Measurements from ENCODE around the gene TECRL. TPM values are rescaled to one million over a fixed set of nuclear protein-coding genes. Genes with fewer than 3 reads are reported as not detected.

TECRL gene
- total and polyA plus RNA-seq, 2 experiments from 2014 or later = not detected

DNA sequence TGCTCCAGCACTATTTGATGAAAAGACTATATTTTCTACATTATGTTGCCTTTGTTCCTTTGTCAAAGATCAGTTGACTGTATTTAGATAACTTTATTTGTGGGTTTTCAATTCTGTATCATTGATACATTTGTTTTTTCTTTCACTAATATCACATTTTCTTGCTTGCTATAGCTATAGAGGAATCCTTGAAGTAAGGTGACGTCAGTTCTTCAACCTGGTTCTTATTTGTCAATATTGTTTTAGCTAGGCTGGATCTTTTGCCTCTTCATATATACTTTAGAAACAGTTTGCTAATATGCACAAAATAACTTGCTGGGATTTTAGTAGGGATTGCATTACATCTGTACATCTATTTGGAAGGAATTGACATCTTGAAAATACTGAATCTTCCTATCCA lies 21.0 kb downstream of the TECRL start:
- no peak overlapping the region for H3K27ac ChIP-seq
- H3K36me3 ChIP-seq (ENCODE audit: low read depth) = no peaks in the 10 kb centered on the region
- H3K4me1 ChIP-seq (ENCODE audit: insufficient read depth) = no peaks in the 10 kb centered on the region
- no peak overlapping the region for H3K4me2 ChIP-seq (ENCODE audit: unreplicated experiment)
- H3K9ac ChIP-seq = no peak overlapping the region
- in situ Hi-C loops (cut with MboI) = no loop called here
- H3F3A ChIP-seq (ENCODE audit: insufficient read depth) = no peaks in the 10 kb centered on the region
- no peaks in the 10 kb centered on the region for H3K27me3 ChIP-seq (replicated peaks; ENCODE audit: insufficient read depth)
- no peak overlapping the region for H3K4me3 ChIP-seq
- 14 to 23% methylated on average over 1 of the region's 1 CpG for WGBS, 2 experiments (ENCODE audit: low coverage in 1 of 2, low lambda C conversion rate in 2 of 2, missing lambda C conversion rate in 2 of 2)
- H3K9me3 ChIP-seq (ENCODE audit: low read depth) = no peaks in the 10 kb centered on the region
- DNase-seq = no peak
- TF ChIP-seq EZH2phosphoT487 (IDR thresholded peaks at IDR 0.05; ENCODE audit: insufficient read depth, low read depth) = no peak
- no peak for TF ChIP-seq EZH2 (IDR thresholded peaks at IDR 0.05; ENCODE audit: insufficient read depth, poor library complexity, severe bottlenecking)
- no peaks in the 10 kb centered on the region for H3K9me2 ChIP-seq (ENCODE audit: insufficient read depth)
- H2AFZ ChIP-seq = no peak overlapping the region
- no peaks in the 10 kb centered on the region for H3K79me2 ChIP-seq (ENCODE audit: insufficient read depth)
- H4K20me1 ChIP-seq (ENCODE audit: insufficient read depth) = no peaks in the 10 kb centered on the region

DNA sequence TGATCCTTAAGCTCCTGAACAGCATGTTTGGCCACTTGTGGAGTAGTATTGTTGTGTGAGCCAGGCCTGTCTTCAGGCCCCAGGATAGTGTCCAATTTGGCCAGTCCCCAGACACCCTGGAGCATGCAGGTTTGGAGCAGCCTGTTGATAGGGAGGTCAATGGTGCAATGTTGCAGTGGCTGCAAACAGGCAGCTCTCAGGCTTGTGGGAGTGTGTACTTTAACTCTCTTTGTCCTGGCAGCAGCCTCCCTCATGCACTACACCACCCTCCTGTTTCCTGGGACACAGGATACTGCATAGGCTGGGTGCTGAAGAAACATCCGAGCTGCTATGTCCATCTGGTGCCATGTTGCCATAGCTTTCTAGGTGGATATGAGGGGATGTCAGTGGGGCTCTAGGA lies 24.0 kb downstream of the TECRL start:
- Histone ChIP-seq H3K9me2 (ENCODE audit: insufficient read depth) (no peaks in the 10 kb centered on the region), H3K9me3 (ENCODE audit: low read depth) (no peaks in the 10 kb centered on the region), H3F3A (ENCODE audit: insufficient read depth) (no peaks in the 10 kb centered on the region), H2AFZ (no peak overlapping the region), H3K36me3 (ENCODE audit: low read depth) (no peaks in the 10 kb centered on the region), H3K4me1 (ENCODE audit: insufficient read depth) (no peaks in the 10 kb centered on the region), H4K20me1 (ENCODE audit: insufficient read depth) (no peaks in the 10 kb centered on the region), H3K4me2 (ENCODE audit: unreplicated experiment) (no peak overlapping the region), H3K4me3 (no peak overlapping the region), H3K27ac (no peak overlapping the region), H3K79me2 (ENCODE audit: insufficient read depth) (no peaks in the 10 kb centered on the region), H3K27me3 (replicated peaks; ENCODE audit: insufficient read depth) (no peaks in the 10 kb centered on the region), H3K9ac (no peak overlapping the region)
- in situ Hi-C loops (cut with MboI) = no loop called here
- no peak for DNase-seq
- TF ChIP-seq EZH2phosphoT487 (IDR thresholded peaks at IDR 0.05; ENCODE audit: insufficient read depth, low read depth) (no peak), EZH2 (IDR thresholded peaks at IDR 0.05; ENCODE audit: insufficient read depth, poor library complexity, severe bottlenecking) (no peak)
- WGBS, 2 experiments (ENCODE audit: low coverage in 1 of 2, low lambda C conversion rate in 2 of 2, missing lambda C conversion rate in 2 of 2) = 10 to 21% methylated on average over 1 of the region's 1 CpG

DNA sequence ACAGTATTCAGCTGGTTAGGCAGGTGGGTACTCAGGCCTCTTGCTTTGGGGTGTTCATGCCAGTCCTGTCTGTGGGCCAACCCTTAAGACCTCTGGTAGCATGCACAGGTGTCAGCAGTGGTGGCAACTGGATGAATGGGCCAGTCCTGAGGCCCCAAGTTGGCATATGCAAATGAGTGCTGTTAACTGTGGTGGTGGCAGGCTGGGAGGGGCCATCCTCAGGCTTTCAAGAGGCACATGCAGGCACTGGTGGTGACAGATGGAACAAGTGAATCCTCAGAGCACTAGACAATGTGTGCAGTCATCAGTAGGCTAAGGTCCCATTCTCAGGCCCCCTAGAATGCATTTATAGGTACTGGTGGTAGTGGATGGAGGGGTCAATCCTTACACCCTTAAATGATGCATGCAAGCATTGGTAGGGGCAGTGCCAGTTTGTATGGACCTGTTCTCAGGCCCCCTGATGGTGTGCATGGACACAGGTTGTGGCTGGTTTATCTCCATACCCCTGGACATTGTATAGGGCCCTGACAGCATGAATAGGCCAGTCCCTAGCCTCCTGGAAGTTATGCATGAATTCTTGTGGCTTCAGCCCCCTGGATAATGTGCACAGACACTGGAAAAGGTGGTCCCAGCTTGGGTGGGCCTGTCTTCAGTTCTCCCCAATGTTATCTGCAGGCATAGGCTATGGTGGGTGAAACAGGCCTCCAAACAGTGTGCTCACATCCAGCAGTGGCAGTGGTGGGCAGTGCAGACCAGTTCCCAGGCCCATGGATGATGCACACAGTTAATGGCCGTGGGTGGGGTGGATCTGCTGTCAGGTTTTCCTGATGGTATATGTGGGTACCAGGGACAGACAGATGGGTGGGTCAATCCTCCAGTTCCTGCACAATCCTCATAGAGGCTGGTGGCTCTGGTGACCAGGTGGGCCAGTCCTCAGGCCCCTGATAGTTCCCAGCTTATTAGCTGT lies 24.7 kb downstream of the TECRL start:
- Histone ChIP-seq H4K20me1 (ENCODE audit: insufficient read depth) (no peaks in the 10 kb centered on the region), H3K27me3 (replicated peaks; ENCODE audit: insufficient read depth) (no peaks in the 10 kb centered on the region), H3K27ac (no peak overlapping the region), H3K9me3 (ENCODE audit: low read depth) (no peaks in the 10 kb centered on the region), H3K9me2 (ENCODE audit: insufficient read depth) (no peaks in the 10 kb centered on the region), H3K9ac (no peak overlapping the region), H3F3A (ENCODE audit: insufficient read depth) (no peaks in the 10 kb centered on the region), H3K4me1 (ENCODE audit: insufficient read depth) (no peaks in the 10 kb centered on the region), H3K79me2 (ENCODE audit: insufficient read depth) (no peaks in the 10 kb centered on the region), H3K36me3 (ENCODE audit: low read depth) (no peaks in the 10 kb centered on the region), H2AFZ (no peak overlapping the region), H3K4me2 (ENCODE audit: unreplicated experiment) (no peak overlapping the region), H3K4me3 (no peak overlapping the region)
- DNase-seq = no peak
- TF ChIP-seq EZH2phosphoT487 (IDR thresholded peaks at IDR 0.05; ENCODE audit: insufficient read depth, low read depth) (no peak), EZH2 (IDR thresholded peaks at IDR 0.05; ENCODE audit: insufficient read depth, poor library complexity, severe bottlenecking) (no peak)
- in situ Hi-C loops (cut with MboI) = no loop called here
- 11 to 25% methylated on average over 1 of the region's 1 CpG for whole genome bisulfite sequencing, 2 experiments (ENCODE audit: low coverage in 1 of 2, low lambda C conversion rate in 2 of 2, missing lambda C conversion rate in 2 of 2)

DNA sequence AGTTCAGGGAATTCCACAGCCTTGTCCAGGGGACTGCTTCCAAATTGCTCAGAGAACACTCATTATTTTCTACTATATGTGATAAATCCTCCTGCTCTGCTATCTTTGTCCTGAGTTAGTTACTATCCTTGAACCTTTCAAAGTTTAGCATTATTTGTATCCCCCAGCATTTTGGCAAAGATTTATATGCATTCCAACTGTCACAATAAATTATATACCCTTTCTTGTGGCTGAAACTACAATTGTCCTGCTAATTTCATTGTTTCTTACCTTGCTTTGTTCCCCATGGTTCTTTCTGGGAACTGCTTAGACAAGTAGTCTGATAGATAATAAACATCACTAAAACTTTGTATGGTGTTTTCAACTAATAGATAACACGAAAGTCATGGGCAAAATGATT lies 40.5 kb downstream of the TECRL start:
- Histone ChIP-seq H3K4me1 (ENCODE audit: insufficient read depth) (no peaks in the 10 kb centered on the region), H2AFZ (no peak overlapping the region), H3K27me3 (replicated peaks; ENCODE audit: insufficient read depth) (no peaks in the 10 kb centered on the region), H3K9ac (no peak overlapping the region), H3K4me2 (ENCODE audit: unreplicated experiment) (no peak overlapping the region), H4K20me1 (ENCODE audit: insufficient read depth) (no peaks in the 10 kb centered on the region), H3F3A (ENCODE audit: insufficient read depth) (no peaks in the 10 kb centered on the region), H3K79me2 (ENCODE audit: insufficient read depth) (no peaks in the 10 kb centered on the region), H3K9me3 (ENCODE audit: low read depth) (no peaks in the 10 kb centered on the region), H3K36me3 (ENCODE audit: low read depth) (no peaks in the 10 kb centered on the region), H3K27ac (no peak overlapping the region), H3K4me3 (no peak overlapping the region), H3K9me2 (ENCODE audit: insufficient read depth) (no peaks in the 10 kb centered on the region)
- no peak for DNase-seq
- WGBS, 2 experiments (ENCODE audit: low coverage in 1 of 2, low lambda C conversion rate in 2 of 2, missing lambda C conversion rate in 2 of 2) = 5 to 9% methylated on average over 1 of the region's 1 CpG
- no peak for TF ChIP-seq EZH2 (IDR thresholded peaks at IDR 0.05; ENCODE audit: insufficient read depth, poor library complexity, severe bottlenecking)
- no peak for TF ChIP-seq EZH2phosphoT487 (IDR thresholded peaks at IDR 0.05; ENCODE audit: insufficient read depth, low read depth)
- in situ Hi-C loops (cut with MboI) = no loop called here

All from GM23248 (cell line).